ENCODE results near the gene SEPHS2. TPM values are rescaled to one million over a fixed set of nuclear protein-coding genes. Genes with fewer than 3 reads are reported as not detected.
"Not testable (repeated sequence)": the region's sequence is repeated elsewhere in the genome, so short reads cannot be mapped to it uniquely, and the experiment has no call there.

Gene SEPHS2
- total RNA-seq, 2 donors from 2014 or later, result 67.0 to 82.1 TPM

DNA sequence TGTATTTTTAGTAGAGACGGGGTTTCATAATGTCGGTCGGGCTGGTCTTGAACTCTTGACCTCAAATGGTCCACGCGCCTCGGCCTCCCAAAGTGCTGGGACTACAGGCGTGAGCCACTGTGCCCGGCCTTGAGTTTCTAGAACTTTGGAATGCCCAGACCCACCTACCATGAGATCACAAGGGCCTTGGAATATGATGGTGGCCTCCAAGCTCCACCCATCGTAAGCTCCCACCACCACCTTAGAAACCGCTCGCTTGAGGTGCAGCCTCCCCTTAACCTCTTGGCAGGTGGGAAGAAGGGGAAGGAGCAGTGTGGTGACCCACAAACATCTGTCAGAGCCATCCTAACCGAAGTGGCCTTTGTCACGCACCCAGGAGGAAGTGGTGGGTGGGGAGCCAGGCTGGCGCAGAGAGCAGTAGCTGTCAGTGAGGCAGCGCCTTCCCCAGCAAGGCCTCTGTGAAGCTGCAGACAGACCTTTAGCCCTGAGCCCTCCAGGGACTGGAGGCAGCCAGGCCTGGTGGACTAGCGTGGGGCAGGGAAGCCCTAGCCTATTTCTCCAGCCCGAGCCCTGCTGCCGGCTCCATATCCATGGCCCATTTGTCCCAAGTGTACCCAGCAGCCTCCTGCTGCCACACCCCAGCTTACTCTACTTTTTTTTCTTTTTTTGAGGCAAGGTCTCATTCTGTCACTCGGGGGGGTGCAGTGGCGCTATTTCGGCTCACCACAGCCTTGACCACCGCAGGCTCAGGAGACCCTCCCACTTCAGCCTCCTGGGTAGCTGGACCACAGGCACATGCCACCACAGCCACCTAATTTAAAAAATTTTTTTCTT is 13.1 kb upstream of the SEPHS2 start:
- peaks cover 71% of the 10 kb centered on the region for H3K4me1 Mint-ChIP-seq (ENCODE audit: low read depth)
- H3K4me3 Mint-ChIP-seq, result peak overlapping the region; percentile 73 to 82
- H3K9me3 Mint-ChIP-seq, result no peaks in the 10 kb centered on the region
- ATAC-seq (replicated peaks in 1 of 2), result peak; percentile 97 to 98
- peak; percentile 92 to 96 for DNase-seq
- H3K27me3 Mint-ChIP-seq (ENCODE audit: low read depth), result no peaks in the 10 kb centered on the region
- peak overlapping the region; percentile 93 for H3K27ac Mint-ChIP-seq
- peaks cover 0 to 2% of the 10 kb centered on the region in 2 donors for H3K36me3 Mint-ChIP-seq (ENCODE audit: insufficient read depth in 2 of 2)

GRCh38 chr16:30457743-30458560 is 12.3 kb upstream of the SEPHS2 start:
- DNase-seq (no peak), ATAC-seq (replicated peaks in 1 of 2) (no peak)
- Mint-ChIP-seq H3K36me3 (ENCODE audit: insufficient read depth in 2 of 2) (peaks cover 0 to 2% of the 10 kb centered on the region in 2 donors), H3K9me3 (no peaks in the 10 kb centered on the region), H3K4me3 (peak overlapping the region; percentile 73 to 82), H3K4me1 (ENCODE audit: low read depth) (peaks cover 79% of the 10 kb centered on the region), H3K27ac (peak overlapping the region; percentile 93), H3K27me3 (ENCODE audit: low read depth) (no peaks in the 10 kb centered on the region)

DNA sequence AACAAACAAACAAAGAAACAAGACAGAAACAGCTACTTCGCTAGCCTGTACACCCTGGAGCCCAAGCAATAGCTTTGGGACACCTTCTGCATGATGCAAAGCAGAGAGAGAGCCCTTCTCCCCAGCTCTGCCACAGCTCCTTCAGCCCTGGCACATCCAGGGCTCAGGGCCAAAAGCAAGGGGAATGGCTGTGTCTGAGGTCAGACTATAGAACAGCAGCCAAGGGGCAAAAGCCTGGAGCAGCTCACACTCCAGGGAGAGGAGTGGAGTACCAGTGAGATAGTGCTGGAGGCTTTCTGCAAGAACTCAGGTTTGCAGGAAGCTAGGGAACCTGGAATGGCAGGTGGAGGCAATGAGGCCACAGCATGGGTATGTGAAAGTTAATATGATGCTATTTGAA is 11.6 kb upstream of the SEPHS2 start:
- Mint-ChIP-seq H3K27ac (no peak overlapping the region), H3K9me3 (no peaks in the 10 kb centered on the region), H3K27me3 (ENCODE audit: low read depth) (no peaks in the 10 kb centered on the region), H3K36me3 (ENCODE audit: insufficient read depth in 2 of 2) (peaks cover 0 to 2% of the 10 kb centered on the region in 2 donors), H3K4me1 (ENCODE audit: low read depth) (peaks cover 86% of the 10 kb centered on the region), H3K4me3 (peak overlapping the region; percentile 36 to 72)
- DNase-seq, result no peak
- no peak for ATAC-seq (replicated peaks in 1 of 2)

DNA sequence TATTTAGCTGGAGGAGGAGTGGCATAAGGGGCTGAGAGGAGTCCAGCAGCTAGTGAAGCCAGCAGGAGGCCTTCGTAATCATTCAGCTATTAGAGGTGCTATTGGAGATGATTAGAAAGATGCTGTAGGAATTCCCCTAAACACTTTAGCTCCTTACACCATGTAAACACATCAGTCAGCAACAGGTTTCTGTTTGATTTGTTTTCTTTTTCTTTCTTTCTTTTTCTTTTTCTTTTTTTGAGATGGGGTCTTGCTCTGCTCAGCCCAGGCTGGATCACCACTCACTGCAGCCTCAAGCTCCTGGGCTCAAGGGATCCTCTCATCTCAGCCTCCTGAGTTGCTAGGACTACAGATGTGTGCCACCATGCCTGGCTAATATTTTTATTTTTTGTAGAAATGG is 10.6 kb upstream of the SEPHS2 start:
- Mint-ChIP-seq H3K27ac (peak overlapping the region; percentile 33), H3K36me3 (ENCODE audit: insufficient read depth in 2 of 2) (no peaks in the 10 kb centered on the region), H3K4me3 (peak overlapping the region; percentile 36 to 72), H3K27me3 (ENCODE audit: low read depth) (no peaks in the 10 kb centered on the region), H3K9me3 (no peaks in the 10 kb centered on the region), H3K4me1 (ENCODE audit: low read depth) (peaks cover 84% of the 10 kb centered on the region)
- DNase-seq (no peak), ATAC-seq (replicated peaks in 1 of 2) (no peak)

DNA sequence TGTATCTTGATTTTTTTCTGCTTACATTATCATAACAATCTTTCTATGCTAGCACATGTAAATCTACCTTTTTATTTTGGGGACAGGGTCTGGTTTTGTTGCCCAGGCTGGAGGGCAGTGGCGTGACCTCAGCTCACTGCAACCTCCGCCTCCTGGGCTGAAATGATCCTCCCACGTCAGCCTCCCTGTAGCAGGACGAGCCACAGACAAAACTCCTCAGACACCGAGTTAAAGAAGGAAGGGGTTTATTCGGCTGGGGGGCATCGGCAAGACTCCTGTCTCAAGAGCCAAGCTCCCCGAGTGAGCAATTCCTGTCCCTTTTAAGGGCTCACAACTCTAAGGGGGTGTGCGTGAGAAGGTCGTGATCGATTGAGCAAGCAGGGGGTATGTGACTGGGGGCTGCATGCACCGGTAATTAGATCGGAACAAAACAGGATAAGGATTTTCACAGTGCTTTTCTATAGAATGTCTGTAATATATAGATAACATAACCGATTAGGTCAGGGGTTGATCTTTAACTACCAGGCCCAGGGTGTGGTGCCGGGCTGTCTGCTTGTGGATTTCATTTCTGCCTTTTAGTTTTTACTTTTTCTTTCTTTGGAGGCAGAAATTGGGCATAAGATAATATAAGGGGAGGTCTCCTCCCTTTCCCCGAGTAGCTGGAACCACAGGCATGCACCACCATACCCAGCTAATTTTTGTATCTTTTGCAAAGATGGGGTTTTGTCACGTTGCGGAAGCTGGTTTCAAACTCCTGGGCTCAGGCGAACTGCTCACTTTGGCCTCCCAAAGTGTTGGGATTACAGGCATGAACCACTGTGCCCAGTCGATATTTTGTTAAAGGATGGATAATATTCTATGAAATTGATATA is 7.3 kb upstream of the SEPHS2 start:
- not testable (repeated sequence) for DNase-seq; H3K36me3 Mint-ChIP-seq (ENCODE audit: insufficient read depth in 2 of 2); H3K27me3 Mint-ChIP-seq (ENCODE audit: low read depth); ATAC-seq (replicated peaks in 1 of 2); H3K9me3 Mint-ChIP-seq
- peak overlapping the region; percentile 42 to 67 for H3K4me3 Mint-ChIP-seq
- H3K4me1 Mint-ChIP-seq (ENCODE audit: low read depth), result peaks cover 75% of the 10 kb centered on the region
- H3K27ac Mint-ChIP-seq, result peak overlapping the region; percentile 2

GRCh38 chr16:30449116-30449435 is 3.4 kb upstream of the SEPHS2 start:
- peaks cover 9 to 16% of the 10 kb centered on the region in 2 donors for H3K36me3 Mint-ChIP-seq (ENCODE audit: insufficient read depth in 2 of 2)
- H3K27ac Mint-ChIP-seq, result no peak overlapping the region
- H3K4me3 Mint-ChIP-seq, result no peak overlapping the region
- peaks cover 0 to 3% of the 10 kb centered on the region in 2 donors for H3K9me3 Mint-ChIP-seq
- DNase-seq (no peak), ATAC-seq (replicated peaks in 1 of 2) (no peak)
- H3K27me3 Mint-ChIP-seq (ENCODE audit: low read depth), result no peaks in the 10 kb centered on the region
- H3K4me1 Mint-ChIP-seq (ENCODE audit: low read depth), result peaks cover 57% of the 10 kb centered on the region

DNA sequence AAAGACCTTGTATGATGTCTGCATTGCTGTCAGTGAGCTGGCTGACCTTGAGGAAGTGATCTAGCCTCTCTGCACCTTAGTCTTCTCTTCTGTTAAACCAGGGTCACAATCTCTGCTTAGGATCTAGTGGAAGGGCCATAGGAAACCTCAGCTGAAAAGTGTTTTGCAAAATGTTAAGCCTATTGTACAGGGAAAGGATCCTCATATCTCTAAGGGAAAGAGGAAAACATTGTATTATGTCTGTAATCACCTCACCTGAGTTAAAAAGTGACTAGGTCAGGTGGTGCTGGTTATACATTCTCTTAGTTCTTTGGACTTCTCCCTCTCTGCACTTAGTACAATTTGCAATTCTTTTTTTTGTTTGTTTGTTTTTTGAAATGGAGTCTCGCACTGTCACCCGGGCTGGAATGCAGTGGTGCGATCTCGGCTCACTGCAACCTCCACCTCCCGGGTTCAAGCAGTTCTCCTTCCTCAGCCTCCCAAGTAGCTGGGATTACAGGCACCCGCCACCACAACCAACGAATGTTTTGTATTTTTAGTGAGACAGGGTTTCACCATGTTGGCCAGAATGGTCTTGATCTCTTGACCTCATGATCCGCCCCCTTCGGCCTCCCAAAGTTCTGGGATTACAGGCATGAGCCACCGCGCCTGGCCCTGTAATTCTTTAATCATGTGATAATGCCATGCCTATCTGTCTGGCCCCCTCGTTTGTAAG is 2.0 kb upstream of the SEPHS2 start:
- H3K9me3 Mint-ChIP-seq, result peaks cover 0 to 3% of the 10 kb centered on the region in 2 donors
- peaks cover 57% of the 10 kb centered on the region for H3K4me1 Mint-ChIP-seq (ENCODE audit: low read depth)
- H3K36me3 Mint-ChIP-seq (ENCODE audit: insufficient read depth in 2 of 2), result peaks cover 12 to 27% of the 10 kb centered on the region in 2 donors
- no peak for DNase-seq
- H3K27ac Mint-ChIP-seq, result no peak overlapping the region
- H3K27me3 Mint-ChIP-seq (ENCODE audit: low read depth), result no peaks in the 10 kb centered on the region
- no peak for ATAC-seq (replicated peaks in 1 of 2)
- no peak overlapping the region for H3K4me3 Mint-ChIP-seq

GRCh38 chr16:30446203-30446595 is 525 bp upstream of the SEPHS2 start:
- peaks cover 55% of the 10 kb centered on the region for H3K4me1 Mint-ChIP-seq (ENCODE audit: low read depth)
- H3K27me3 Mint-ChIP-seq (ENCODE audit: low read depth), result no peaks in the 10 kb centered on the region
- peaks cover 0 to 3% of the 10 kb centered on the region in 2 donors for H3K9me3 Mint-ChIP-seq
- peak overlapping the region; percentile 90 to 92 for H3K4me3 Mint-ChIP-seq
- H3K27ac Mint-ChIP-seq, result peak overlapping the region; percentile 99
- H3K36me3 Mint-ChIP-seq (ENCODE audit: insufficient read depth in 2 of 2), result peaks cover 12 to 31% of the 10 kb centered on the region in 2 donors
- ATAC-seq (replicated peaks in 1 of 2) (no peak), DNase-seq (no peak)

DNA sequence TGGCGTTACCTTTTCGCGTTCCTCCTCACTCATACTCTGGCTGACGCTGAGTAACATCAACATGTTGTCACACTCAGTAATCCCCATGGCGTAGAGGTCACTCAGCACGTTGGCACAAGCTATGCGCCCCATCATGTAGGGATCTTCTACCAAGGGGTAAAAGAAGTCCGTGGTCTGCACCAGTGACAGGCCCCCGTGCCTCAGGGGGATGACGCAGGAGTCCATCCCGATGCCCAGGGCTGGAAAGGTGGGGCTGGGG is 596 bp downstream of the SEPHS2 start:
- Mint-ChIP-seq H3K4me1 (ENCODE audit: low read depth) (peaks cover 44% of the 10 kb centered on the region), H3K27me3 (ENCODE audit: low read depth) (no peaks in the 10 kb centered on the region), H3K4me3 (peak overlapping the region; percentile 90 to 92), H3K36me3 (ENCODE audit: insufficient read depth in 2 of 2) (peaks cover 12 to 31% of the 10 kb centered on the region in 2 donors), H3K9me3 (peaks cover 0 to 3% of the 10 kb centered on the region in 2 donors), H3K27ac (peak overlapping the region; percentile 48)
- no peak for DNase-seq
- no peak for ATAC-seq (replicated peaks in 1 of 2)

DNA sequence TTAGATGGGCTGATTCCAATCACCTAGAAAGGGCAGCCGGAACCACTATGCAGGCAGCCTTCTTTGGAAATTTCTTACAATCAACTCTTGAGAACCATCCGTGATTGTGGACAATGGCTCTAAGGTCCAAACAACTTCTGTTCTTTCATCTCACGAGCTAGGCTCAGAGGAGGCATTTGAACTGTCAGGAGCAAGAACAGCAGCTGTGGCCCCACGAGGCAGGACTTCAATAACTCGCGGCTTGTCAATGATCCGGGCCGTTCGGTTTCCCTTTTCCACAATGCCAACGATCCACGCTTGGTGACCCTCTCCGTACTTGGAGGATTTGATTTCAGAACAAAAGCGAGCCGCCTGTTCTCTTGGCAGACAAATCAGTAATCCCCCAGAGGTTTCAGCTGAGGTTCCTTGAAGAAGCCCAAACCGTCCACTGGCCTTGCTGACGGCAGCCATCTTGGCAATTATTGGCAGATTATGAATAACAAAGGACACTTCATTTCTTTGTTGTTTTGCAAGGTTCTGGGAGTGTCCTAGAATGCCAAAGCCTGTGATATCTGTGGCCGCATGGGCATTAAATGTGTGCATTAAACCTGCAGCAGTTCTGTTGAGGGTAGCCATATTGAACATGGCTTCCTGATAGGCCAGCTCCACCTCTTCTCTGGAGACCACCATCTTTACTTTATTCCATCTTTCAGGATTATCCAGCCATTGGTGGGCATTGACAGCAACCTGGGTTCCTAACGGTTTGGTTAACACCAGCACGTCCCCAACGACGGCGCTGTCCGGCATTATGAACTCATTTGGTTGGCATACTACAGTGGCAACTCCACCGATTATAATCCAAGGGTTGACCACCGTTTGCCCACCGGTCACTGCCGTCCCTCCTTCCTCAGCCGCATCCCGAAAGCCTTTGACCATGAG is 1.2 kb downstream of the SEPHS2 start:
- H3K27me3 Mint-ChIP-seq (ENCODE audit: low read depth), result no peaks in the 10 kb centered on the region
- H3K36me3 Mint-ChIP-seq (ENCODE audit: insufficient read depth in 2 of 2), result peaks cover 12 to 31% of the 10 kb centered on the region in 2 donors
- peaks cover 41% of the 10 kb centered on the region for H3K4me1 Mint-ChIP-seq (ENCODE audit: low read depth)
- DNase-seq, result no peak
- peaks cover 0 to 3% of the 10 kb centered on the region in 2 donors for H3K9me3 Mint-ChIP-seq
- peak overlapping the region; percentile 68 for H3K27ac Mint-ChIP-seq
- no peak for ATAC-seq (replicated peaks in 1 of 2)
- peak overlapping the region; percentile 90 to 92 for H3K4me3 Mint-ChIP-seq

DNA sequence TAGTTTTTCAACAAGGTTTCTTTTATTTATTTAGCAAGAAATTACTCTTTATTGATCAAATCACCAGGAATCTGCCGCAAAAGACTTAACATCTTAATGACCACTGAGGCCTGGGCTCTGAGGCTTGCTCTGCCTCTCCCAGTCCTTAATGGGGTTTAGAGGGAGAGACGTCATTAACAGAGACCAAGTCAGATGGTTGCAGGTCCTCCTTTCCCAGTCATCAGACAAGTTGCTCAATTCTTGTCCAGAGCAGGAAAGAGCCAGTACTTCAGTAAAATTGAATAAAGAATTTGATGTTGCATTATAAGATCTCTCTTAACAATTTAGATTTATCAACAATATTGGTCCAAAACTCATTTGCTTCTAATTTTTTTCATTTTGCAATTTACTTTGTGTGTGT is 2.0 kb downstream of the SEPHS2 start:
- H3K36me3 Mint-ChIP-seq (ENCODE audit: insufficient read depth in 2 of 2), result peaks cover 12 to 31% of the 10 kb centered on the region in 2 donors
- no peaks in the 10 kb centered on the region for H3K27me3 Mint-ChIP-seq (ENCODE audit: low read depth)
- DNase-seq (no peak), ATAC-seq (replicated peaks in 1 of 2) (no peak)
- H3K4me1 Mint-ChIP-seq (ENCODE audit: low read depth), result peaks cover 38% of the 10 kb centered on the region
- peak overlapping the region; percentile 68 for H3K27ac Mint-ChIP-seq
- H3K9me3 Mint-ChIP-seq, result peaks cover 0 to 3% of the 10 kb centered on the region in 2 donors
- H3K4me3 Mint-ChIP-seq, result peak overlapping the region; percentile 90 to 92

Data from activated T-cell treated with anti-CD3 and anti-CD28 coated beads, Interleukin-2, amount 50 U/mL, for 72 hours (primary cell).